EL (cell line): ENCODE data around the gene CCT5.

ENCODE experiments used
- DNase-seq: peaks from one replicate; pipeline ENCODE4 v3.0.0-alpha.2; 2016

Gene CCT5

GRCh38 chr5:10249948-10250805 lies at the start of gene CCT5:
CCT5 (plus strand) TSS chr5:10250280; CDS start chr5:10250341, 61 bp downstream.
- DNase-seq, result peak; percentile 98

GRCh38 chr5:10201223-10201868 lies 48.7 kb upstream of the CCT5 start:
- peak; percentile 22 for DNase-seq

- no peak for DNase-seq
Observed at GRCh38 chr5:10202089-10202910, 47.8 kb upstream of the CCT5 start.

GRCh38 chr5:10209004-10209403 lies 41.1 kb upstream of the CCT5 start:
- DNase-seq, result no peak

- no peak for DNase-seq
Observed at GRCh38 chr5:10213316-10213715, 36.8 kb upstream of the CCT5 start.

GRCh38 chr5:10214041-10214440 lies 36.0 kb upstream of the CCT5 start:
- peak; percentile 58 for DNase-seq

- DNase-seq, result no peak
Observed at GRCh38 chr5:10215366-10215765, 34.7 kb upstream of the CCT5 start.

- no peak for DNase-seq
Observed at GRCh38 chr5:10216107-10216506, 34.0 kb upstream of the CCT5 start.

GRCh38 chr5:10218658-10219057 lies 31.4 kb upstream of the CCT5 start:
- no peak for DNase-seq

- no peak for DNase-seq
Observed at GRCh38 chr5:10219068-10219467, 31.0 kb upstream of the CCT5 start.

- DNase-seq, result no peak
Observed at GRCh38 chr5:10220248-10220647, 29.8 kb upstream of the CCT5 start.

- DNase-seq, result no peak
Observed at GRCh38 chr5:10222326-10222725, 27.8 kb upstream of the CCT5 start.

GRCh38 chr5:10227379-10227778 lies 22.7 kb upstream of the CCT5 start:
- peak; percentile 66 for DNase-seq

GRCh38 chr5:10228288-10228687 lies 21.8 kb upstream of the CCT5 start:
- no peak for DNase-seq

GRCh38 chr5:10229306-10230048 lies 20.6 kb upstream of the CCT5 start:
- DNase-seq, result peak; percentile 81

GRCh38 chr5:10232386-10232785 lies 17.7 kb upstream of the CCT5 start:
- DNase-seq, result no peak

GRCh38 chr5:10233011-10233410 lies 17.1 kb upstream of the CCT5 start:
- no peak for DNase-seq

GRCh38 chr5:10233505-10233904 lies 16.6 kb upstream of the CCT5 start:
- peak; percentile 96 for DNase-seq

- DNase-seq, result peak; percentile 70
Observed at GRCh38 chr5:10235350-10235749, 14.7 kb upstream of the CCT5 start.

GRCh38 chr5:10243660-10244240 lies 6.3 kb upstream of the CCT5 start:
- no peak for DNase-seq

- no peak for DNase-seq
Observed at GRCh38 chr5:10244342-10244944, 5.6 kb upstream of the CCT5 start.

GRCh38 chr5:10246761-10247160 lies 3.3 kb upstream of the CCT5 start:
- no peak for DNase-seq
